Measurements from ENCODE around the gene GSDMA.

Gene GSDMA

DNA sequence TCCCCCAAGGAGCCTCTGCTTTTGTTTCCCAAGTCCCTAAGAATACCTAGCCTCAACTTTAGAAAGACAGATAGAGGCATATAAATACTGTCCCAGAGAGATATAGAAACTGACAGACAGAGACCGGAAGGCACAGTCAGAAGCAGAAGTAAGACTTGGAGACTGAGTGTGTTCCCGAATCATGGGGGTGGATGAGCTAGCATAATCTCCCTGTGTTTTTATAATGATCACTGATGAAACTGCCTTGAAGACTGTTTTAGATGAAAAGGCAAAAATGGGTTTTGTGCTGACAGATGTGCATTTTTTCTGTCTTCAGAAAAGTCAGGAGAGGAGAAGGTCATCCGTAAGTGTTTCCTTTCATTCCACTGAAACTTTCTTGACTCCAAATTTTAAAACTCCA lies 9.5 kb downstream of the GSDMA start:
- H4K91ac ChIP-seq (ENCODE audit: low read depth, low read length) = no peak overlapping the region
- no peak overlapping the region for H2BK120ac ChIP-seq (ENCODE audit: insufficient read depth, low read length, poor library complexity)
- no peak overlapping the region for H2AK5ac ChIP-seq (ENCODE audit: low read length)
- no peak overlapping the region for H3K4me2 ChIP-seq (ENCODE audit: low read length)
- H3K36me3 ChIP-seq (ENCODE audit: control insufficient read depth in 1 of 2, insufficient read depth in 2 of 2, low read length in 2 of 2) = no peaks in the 10 kb centered on the region
- no peak overlapping the region for H3K4ac ChIP-seq (ENCODE audit: low read depth, low read length)
- DNase-seq = peak in 1 of 2 donors; percentile 26
- no peaks in the 10 kb centered on the region for H3K4me1 ChIP-seq (ENCODE audit: control insufficient read depth in 1 of 2, insufficient read depth in 2 of 2, low read length in 2 of 2)
- no peak overlapping the region for H3K23ac ChIP-seq (ENCODE audit: low read length)
- H3K27ac ChIP-seq (ENCODE audit: low read depth, low read length) = no peak overlapping the region
- WGBS (ENCODE audit: extremely low coverage, insufficient coverage, insufficient read length) = no CpG with 5 or more reads among the region's 3 CpGs
- H3K79me1 ChIP-seq (ENCODE audit: low read length) = no peaks in the 10 kb centered on the region
- H3K14ac ChIP-seq (ENCODE audit: low read length) = no peak overlapping the region
- H3K27me3 ChIP-seq (ENCODE audit: insufficient read depth, low read length) = no peaks in the 10 kb centered on the region
- no peaks in the 10 kb centered on the region for H3K79me2 ChIP-seq (ENCODE audit: control insufficient read depth, insufficient read depth, low read length, poor library complexity)
- H3K18ac ChIP-seq (ENCODE audit: low read length) = no peak overlapping the region
- no peaks in the 10 kb centered on the region for H3K9me3 ChIP-seq (ENCODE audit: insufficient read depth, low read depth, low read length)
- H2AFZ ChIP-seq (ENCODE audit: insufficient read depth, low read length, poor library complexity) = no peak overlapping the region
- no peak overlapping the region for H3K9ac ChIP-seq (ENCODE audit: low read length)
- H4K12ac ChIP-seq (ENCODE audit: low read depth, low read length) = no peak overlapping the region
- no peak overlapping the region for H2BK12ac ChIP-seq (ENCODE audit: low read length)
- no peak overlapping the region for H3K4me3 ChIP-seq (ENCODE audit: low read depth, low read length)
- H2BK5ac ChIP-seq (ENCODE audit: low read depth, low read length, poor library complexity) = no peak overlapping the region
- H4K8ac ChIP-seq (ENCODE audit: low read depth, low read length) = no peak overlapping the region

DNA sequence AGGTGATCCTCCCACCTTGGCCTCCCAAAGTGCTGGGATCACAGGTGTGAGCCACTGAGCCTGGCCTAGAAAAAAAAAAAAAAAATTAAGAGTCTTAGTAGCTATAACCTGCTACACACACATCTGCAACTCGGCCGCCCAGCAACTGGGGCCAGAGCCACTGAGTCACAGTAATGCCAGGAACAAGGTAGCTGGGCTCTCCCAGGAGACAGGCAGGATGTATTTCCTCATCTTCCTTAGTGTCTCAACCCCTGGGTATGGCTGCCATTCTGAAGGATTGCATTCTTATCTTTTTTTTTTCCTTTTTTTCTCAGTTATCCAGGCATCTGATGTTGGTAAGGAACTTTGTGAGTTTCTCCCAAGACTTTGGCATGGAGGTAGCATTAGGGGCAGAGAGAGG lies 10.7 kb downstream of the GSDMA start:
- H2BK12ac ChIP-seq (ENCODE audit: low read length) = no peak overlapping the region
- H3K4me1 ChIP-seq (ENCODE audit: control insufficient read depth in 1 of 2, insufficient read depth in 2 of 2, low read length in 2 of 2) = no peaks in the 10 kb centered on the region
- no peaks in the 10 kb centered on the region for H3K79me1 ChIP-seq (ENCODE audit: low read length)
- no peaks in the 10 kb centered on the region for H3K9me3 ChIP-seq (ENCODE audit: insufficient read depth, low read depth, low read length)
- WGBS (ENCODE audit: extremely low coverage, insufficient coverage, insufficient read length) = no CpG with 5 or more reads among the region's 2 CpGs
- no peak overlapping the region for H3K9ac ChIP-seq (ENCODE audit: low read length)
- H2AFZ ChIP-seq (ENCODE audit: insufficient read depth, low read length, poor library complexity) = no peak overlapping the region
- no peak overlapping the region for H4K8ac ChIP-seq (ENCODE audit: low read depth, low read length)
- H3K18ac ChIP-seq (ENCODE audit: low read length) = no peak overlapping the region
- H3K4me3 ChIP-seq (ENCODE audit: low read depth, low read length) = no peak overlapping the region
- H3K79me2 ChIP-seq (ENCODE audit: control insufficient read depth, insufficient read depth, low read length, poor library complexity) = no peaks in the 10 kb centered on the region
- H3K23ac ChIP-seq (ENCODE audit: low read length) = no peak overlapping the region
- H3K4me2 ChIP-seq (ENCODE audit: low read length) = no peak overlapping the region
- no peak overlapping the region for H3K14ac ChIP-seq (ENCODE audit: low read length)
- H2AK5ac ChIP-seq (ENCODE audit: low read length) = no peak overlapping the region
- no peak overlapping the region for H4K12ac ChIP-seq (ENCODE audit: low read depth, low read length)
- H4K91ac ChIP-seq (ENCODE audit: low read depth, low read length) = no peak overlapping the region
- H3K36me3 ChIP-seq (ENCODE audit: control insufficient read depth in 1 of 2, insufficient read depth in 2 of 2, low read length in 2 of 2) = no peaks in the 10 kb centered on the region
- H3K4ac ChIP-seq (ENCODE audit: low read depth, low read length) = no peak overlapping the region
- peak; percentile 87 to 93 for DNase-seq
- H3K27ac ChIP-seq (ENCODE audit: low read depth, low read length) = no peak overlapping the region
- no peak overlapping the region for H2BK120ac ChIP-seq (ENCODE audit: insufficient read depth, low read length, poor library complexity)
- no peaks in the 10 kb centered on the region for H3K27me3 ChIP-seq (ENCODE audit: insufficient read depth, low read length)
- no peak overlapping the region for H2BK5ac ChIP-seq (ENCODE audit: low read depth, low read length, poor library complexity)

DNA sequence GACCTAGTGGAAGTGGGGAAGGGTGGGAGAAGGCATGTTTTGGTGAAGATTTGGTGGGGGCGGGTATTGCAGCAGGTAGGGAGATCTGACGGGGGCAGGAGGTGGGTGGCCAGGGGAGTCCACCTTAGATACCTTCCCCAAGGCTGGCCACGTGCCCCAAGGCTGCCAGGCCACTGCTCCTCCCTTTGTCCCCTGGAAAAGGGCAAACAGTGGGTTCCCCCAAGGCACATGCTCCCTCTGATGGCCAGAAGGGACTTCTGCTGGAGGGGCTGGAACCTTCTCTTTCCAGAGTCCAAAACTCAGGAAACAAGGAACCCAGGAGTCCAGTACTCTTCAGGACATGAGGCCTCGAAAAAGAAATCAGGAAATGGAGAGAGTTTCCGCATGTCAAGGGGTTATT lies 11.6 kb downstream of the GSDMA start:
- H2BK5ac ChIP-seq (ENCODE audit: low read depth, low read length, poor library complexity) = no peak overlapping the region
- no peak overlapping the region for H4K8ac ChIP-seq (ENCODE audit: low read depth, low read length)
- H3K9ac ChIP-seq (ENCODE audit: low read length) = no peak overlapping the region
- H3K36me3 ChIP-seq (ENCODE audit: control insufficient read depth in 1 of 2, insufficient read depth in 2 of 2, low read length in 2 of 2) = no peaks in the 10 kb centered on the region
- no peak overlapping the region for H3K4me3 ChIP-seq (ENCODE audit: low read depth, low read length)
- H3K4ac ChIP-seq (ENCODE audit: low read depth, low read length) = no peak overlapping the region
- no peak overlapping the region for H2AK5ac ChIP-seq (ENCODE audit: low read length)
- no CpG with 5 or more reads among the region's 5 CpGs for WGBS (ENCODE audit: extremely low coverage, insufficient coverage, insufficient read length)
- no peak for DNase-seq
- H3K79me2 ChIP-seq (ENCODE audit: control insufficient read depth, insufficient read depth, low read length, poor library complexity) = no peaks in the 10 kb centered on the region
- no peak overlapping the region for H3K4me2 ChIP-seq (ENCODE audit: low read length)
- H4K91ac ChIP-seq (ENCODE audit: low read depth, low read length) = no peak overlapping the region
- H3K18ac ChIP-seq (ENCODE audit: low read length) = no peak overlapping the region
- H3K27ac ChIP-seq (ENCODE audit: low read depth, low read length) = no peak overlapping the region
- H3K14ac ChIP-seq (ENCODE audit: low read length) = no peak overlapping the region
- no peaks in the 10 kb centered on the region for H3K9me3 ChIP-seq (ENCODE audit: insufficient read depth, low read depth, low read length)
- no peak overlapping the region for H3K23ac ChIP-seq (ENCODE audit: low read length)
- no peaks in the 10 kb centered on the region for H3K79me1 ChIP-seq (ENCODE audit: low read length)
- no peak overlapping the region for H2AFZ ChIP-seq (ENCODE audit: insufficient read depth, low read length, poor library complexity)
- H2BK120ac ChIP-seq (ENCODE audit: insufficient read depth, low read length, poor library complexity) = no peak overlapping the region
- no peak overlapping the region for H2BK12ac ChIP-seq (ENCODE audit: low read length)
- H4K12ac ChIP-seq (ENCODE audit: low read depth, low read length) = no peak overlapping the region
- H3K27me3 ChIP-seq (ENCODE audit: insufficient read depth, low read length) = no peaks in the 10 kb centered on the region
- no peaks in the 10 kb centered on the region for H3K4me1 ChIP-seq (ENCODE audit: control insufficient read depth in 1 of 2, insufficient read depth in 2 of 2, low read length in 2 of 2)

DNA sequence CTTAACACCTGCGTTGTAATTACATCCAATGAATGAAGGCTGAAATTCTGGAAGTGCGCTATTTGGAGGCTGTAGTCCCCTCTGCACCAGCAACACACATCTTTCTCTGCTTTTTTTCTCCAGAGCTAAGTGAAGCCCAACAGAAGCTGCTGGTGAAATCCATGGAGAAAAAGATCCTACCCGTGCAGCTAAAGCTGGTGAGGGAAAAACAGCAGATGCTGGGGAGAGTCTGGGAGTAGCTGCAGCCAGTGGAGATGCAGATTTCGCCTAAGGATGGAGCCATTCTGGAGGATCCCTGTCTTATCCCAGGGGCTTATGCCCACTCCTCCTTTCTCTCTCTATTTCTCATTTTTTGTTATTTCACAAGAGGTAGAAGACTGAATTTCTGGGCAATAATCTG lies 13.0 kb downstream of the GSDMA start:
- Histone ChIP-seq H3K23ac (ENCODE audit: low read length) (no peak overlapping the region), H3K4ac (ENCODE audit: low read depth, low read length) (no peak overlapping the region), H2BK12ac (ENCODE audit: low read length) (no peak overlapping the region), H3K9me3 (ENCODE audit: insufficient read depth, low read depth, low read length) (no peaks in the 10 kb centered on the region), H3K79me1 (ENCODE audit: low read length) (peaks cover 5% of the 10 kb centered on the region), H2BK5ac (ENCODE audit: low read depth, low read length, poor library complexity) (no peak overlapping the region), H3K4me1 (ENCODE audit: control insufficient read depth in 1 of 2, insufficient read depth in 2 of 2, low read length in 2 of 2) (no peaks in the 10 kb centered on the region), H2AK5ac (ENCODE audit: low read length) (no peak overlapping the region), H3K4me2 (ENCODE audit: low read length) (no peak overlapping the region), H2AFZ (ENCODE audit: insufficient read depth, low read length, poor library complexity) (no peak overlapping the region), H3K27me3 (ENCODE audit: insufficient read depth, low read length) (no peaks in the 10 kb centered on the region), H3K4me3 (ENCODE audit: low read depth, low read length) (no peak overlapping the region), H3K79me2 (ENCODE audit: control insufficient read depth, insufficient read depth, low read length, poor library complexity) (peaks cover 1% of the 10 kb centered on the region), H3K9ac (ENCODE audit: low read length) (no peak overlapping the region), H3K27ac (ENCODE audit: low read depth, low read length) (no peak overlapping the region), H4K8ac (ENCODE audit: low read depth, low read length) (no peak overlapping the region), H3K14ac (ENCODE audit: low read length) (no peak overlapping the region), H3K18ac (ENCODE audit: low read length) (no peak overlapping the region), H4K91ac (ENCODE audit: low read depth, low read length) (no peak overlapping the region), H3K36me3 (ENCODE audit: control insufficient read depth in 1 of 2, insufficient read depth in 2 of 2, low read length in 2 of 2) (no peaks in the 10 kb centered on the region), H2BK120ac (ENCODE audit: insufficient read depth, low read length, poor library complexity) (no peak overlapping the region), H4K12ac (ENCODE audit: low read depth, low read length) (no peak overlapping the region)
- DNase-seq = no peak
- no CpG with 5 or more reads among the region's 4 CpGs for WGBS (ENCODE audit: extremely low coverage, insufficient coverage, insufficient read length)

Data from trophoblast cell (in vitro differentiated cells and primary cell).